ENCODE measurements around the gene SPPL3.
A peak's percentile ranks its signal among the peaks of the same experiment; 100 is the strongest.
"Not testable (repeated sequence)": the region's sequence is repeated elsewhere in the genome, so short reads cannot be mapped to it uniquely, and the experiment has no call there.

SPPL3 gene, protein sequence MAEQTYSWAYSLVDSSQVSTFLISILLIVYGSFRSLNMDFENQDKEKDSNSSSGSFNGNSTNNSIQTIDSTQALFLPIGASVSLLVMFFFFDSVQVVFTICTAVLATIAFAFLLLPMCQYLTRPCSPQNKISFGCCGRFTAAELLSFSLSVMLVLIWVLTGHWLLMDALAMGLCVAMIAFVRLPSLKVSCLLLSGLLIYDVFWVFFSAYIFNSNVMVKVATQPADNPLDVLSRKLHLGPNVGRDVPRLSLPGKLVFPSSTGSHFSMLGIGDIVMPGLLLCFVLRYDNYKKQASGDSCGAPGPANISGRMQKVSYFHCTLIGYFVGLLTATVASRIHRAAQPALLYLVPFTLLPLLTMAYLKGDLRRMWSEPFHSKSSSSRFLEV

GRCh38 chr12:120904197-120904773 lies at the start of gene SPPL3:
Gene SPPL3 (minus strand): TSS chr12:120904358. CDS start chr12:120903867, 491 bp downstream.
- peak; percentile 95 for DNase-seq (ENCODE audit: low spot score)

GRCh38 chr12:120950807-120951206 lies 46.6 kb upstream of the SPPL3 start:
- DNase-seq (ENCODE audit: low spot score) = no peak

DNA sequence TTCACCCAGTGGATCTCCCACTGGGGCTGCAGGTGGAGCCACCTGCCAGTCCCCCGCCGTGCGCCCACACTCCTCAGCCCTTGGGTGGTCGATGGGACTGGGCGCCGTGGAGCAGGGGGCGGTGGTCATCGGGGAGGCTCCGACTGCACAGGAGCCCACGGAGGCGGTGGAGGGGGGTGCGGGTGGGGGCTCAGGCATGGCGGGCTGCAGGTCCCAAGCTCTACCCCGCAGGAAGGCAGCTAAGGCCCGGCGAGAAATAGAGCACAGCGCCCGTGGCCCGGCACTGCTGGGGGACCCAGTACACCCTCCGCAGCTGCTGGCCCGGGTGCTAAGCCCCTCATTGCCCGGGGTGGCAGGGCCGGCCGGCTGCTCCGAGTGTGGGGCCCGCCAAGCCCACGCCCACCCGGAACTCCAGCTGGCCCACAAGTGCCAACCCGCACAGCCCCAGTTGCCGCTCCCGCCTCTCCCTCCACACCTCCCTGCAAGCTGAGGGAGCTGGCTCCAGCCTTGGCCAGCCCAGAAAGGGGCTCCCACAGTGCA lies 46.2 kb upstream of the SPPL3 start:
- DNase-seq (ENCODE audit: low spot score) = not testable (repeated sequence)

- DNase-seq (ENCODE audit: low spot score) = not testable (repeated sequence)
These were observed 41.4 kb upstream of the SPPL3 start for GRCh38 chr12:120945516-120945915.

- peak; percentile 64 for DNase-seq (ENCODE audit: low spot score)
These were observed 40.6 kb upstream of the SPPL3 start for GRCh38 chr12:120944645-120945217.

DNA sequence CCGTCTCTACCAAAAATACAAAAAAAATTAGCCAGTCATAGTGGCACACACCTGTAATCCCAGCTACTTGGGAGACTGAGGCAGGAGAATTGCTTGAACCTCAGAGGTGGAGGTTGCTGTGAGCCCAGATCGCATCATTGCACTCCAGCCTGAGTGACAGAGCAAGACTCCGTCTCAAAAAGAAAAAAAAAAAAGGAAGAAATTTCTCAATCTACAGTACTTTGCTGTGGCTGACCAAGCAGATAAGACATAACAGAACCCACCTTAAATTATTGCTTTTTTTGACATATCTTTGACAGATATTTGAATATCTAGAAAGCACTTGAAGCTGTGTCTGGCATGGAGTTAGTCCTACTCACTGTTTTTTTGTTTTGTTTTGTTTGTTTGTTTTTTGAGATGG lies 39.3 kb upstream of the SPPL3 start:
- no peak for DNase-seq (ENCODE audit: low spot score)

- no peak for DNase-seq (ENCODE audit: low spot score)
These were observed 37.8 kb upstream of the SPPL3 start for GRCh38 chr12:120941846-120942405.

DNA sequence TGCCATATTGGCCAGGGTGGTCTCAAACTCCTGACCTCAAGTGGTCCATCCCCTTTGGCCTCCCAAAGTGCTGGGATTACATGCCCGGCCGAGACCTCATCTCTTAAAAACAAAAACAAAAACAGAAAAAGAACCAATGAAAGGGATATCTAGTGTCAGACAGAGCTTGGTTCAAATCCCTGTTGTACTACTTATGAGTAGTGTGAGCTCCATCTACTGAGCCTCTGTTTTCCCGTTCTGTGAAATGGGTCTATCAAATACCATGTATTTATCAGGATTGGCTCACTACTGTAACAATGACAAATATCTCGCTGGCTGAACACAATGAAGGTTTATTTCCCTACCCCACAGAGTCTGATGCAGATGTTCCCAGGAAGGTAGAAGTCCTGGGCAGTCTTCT lies 37.3 kb upstream of the SPPL3 start:
- DNase-seq (ENCODE audit: low spot score) = no peak

DNA sequence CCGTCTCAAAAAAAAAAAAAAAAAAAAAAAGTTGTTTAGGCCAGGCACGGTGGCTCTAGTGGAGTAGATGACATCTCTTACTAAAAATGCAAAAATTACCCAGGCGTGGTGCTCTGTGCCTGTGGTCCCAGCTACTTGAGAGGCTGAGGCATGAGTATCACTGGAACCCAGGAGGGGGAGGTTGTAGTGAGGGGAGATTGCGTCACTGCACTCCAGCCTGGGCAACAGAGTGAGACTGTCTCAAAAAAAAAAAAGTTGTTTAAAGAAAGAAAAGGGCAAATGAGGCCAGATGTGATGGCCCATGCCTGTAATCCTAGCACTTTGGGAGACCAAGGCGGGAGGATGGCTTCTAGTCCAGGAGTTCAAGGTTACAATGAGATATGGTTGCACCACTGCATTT lies 36.6 kb upstream of the SPPL3 start:
- no peak for DNase-seq (ENCODE audit: low spot score)

DNA sequence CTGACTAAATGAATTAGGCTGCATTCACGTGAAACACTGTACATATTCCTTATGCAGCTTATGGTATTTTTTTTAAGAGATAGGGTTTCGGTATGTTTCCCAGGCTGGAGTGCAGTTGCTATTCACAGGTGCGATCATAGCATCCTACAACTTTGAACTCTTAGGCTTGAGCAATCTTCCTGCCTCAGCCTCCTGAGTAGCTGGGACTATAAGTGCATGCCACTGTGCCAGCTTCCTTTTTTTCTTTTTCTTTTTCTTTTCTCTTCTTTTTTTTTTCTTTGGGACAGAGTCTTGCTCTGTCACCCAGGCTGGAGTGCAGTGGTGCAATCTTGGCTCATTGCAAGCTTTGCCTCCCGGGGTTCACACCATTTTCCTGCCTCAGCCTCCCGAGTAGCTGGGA lies 35.8 kb upstream of the SPPL3 start:
- no peak for DNase-seq (ENCODE audit: low spot score)

DNA sequence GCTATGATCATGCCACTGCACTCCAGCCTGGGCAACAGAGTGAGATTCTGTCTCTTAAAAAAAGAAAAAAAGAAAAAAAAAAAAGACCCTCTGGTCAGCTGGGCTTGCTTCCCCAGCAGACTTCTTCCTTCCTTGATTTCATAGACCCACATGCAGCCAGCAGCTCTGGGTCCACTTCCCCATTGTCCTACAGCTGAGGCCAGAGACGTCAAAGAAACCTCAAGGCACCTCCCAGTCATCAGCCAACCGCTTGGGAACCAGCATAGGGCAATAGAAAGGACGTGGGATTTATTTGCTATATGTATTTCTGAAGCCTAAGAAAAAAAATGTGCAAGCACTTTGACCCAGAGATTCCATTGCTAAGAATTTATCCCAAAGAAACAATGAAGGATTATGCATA lies 35.4 kb upstream of the SPPL3 start:
- DNase-seq (ENCODE audit: low spot score) = no peak

GRCh38 chr12:120938496-120938895 lies 34.3 kb upstream of the SPPL3 start:
- no peak for DNase-seq (ENCODE audit: low spot score)

DNA sequence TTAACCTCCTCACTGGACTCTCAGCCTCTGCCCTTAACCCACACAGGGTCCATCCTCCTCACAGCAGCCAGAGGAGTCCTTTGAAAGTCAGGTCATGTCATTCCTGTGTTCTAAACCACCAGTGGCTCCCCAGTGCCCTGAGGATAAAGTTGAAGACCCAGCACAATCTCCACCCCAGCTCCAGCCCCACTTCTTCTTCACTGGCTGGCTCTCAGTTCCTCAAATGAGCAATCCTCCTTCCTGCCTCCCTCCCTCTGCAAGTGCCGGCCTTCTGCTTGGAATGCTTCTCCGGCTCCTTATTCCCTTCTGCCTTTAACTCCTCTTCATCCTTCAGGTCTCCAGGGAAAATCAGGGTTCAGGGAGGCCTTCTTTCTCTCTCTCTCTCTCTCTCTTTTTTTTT lies 32.0 kb upstream of the SPPL3 start:
- DNase-seq (ENCODE audit: low spot score) = no peak

DNA sequence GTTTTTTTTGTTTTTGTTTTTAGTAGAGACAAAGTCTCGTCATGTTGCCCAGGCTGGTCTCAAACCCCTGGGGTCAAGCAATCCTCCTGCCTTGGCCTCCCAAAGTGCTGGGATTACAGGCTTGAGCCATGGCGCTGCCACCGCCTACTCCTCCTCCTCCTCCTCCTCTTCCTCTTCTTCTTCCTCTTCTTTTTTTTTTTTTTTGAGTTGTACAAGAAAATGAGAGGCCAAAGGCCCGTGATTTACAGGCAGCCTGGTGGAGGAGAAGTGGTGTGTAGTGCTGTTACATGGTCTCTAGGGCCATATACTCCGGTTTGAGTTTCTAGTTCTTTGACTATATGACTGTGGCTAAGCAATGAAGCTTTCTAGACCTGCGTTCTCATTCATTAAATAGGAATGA lies 29.6 kb upstream of the SPPL3 start:
- no peak for DNase-seq (ENCODE audit: low spot score)

GRCh38 chr12:120932956-120933526 lies 28.9 kb upstream of the SPPL3 start:
- no peak for DNase-seq (ENCODE audit: low spot score)

DNA sequence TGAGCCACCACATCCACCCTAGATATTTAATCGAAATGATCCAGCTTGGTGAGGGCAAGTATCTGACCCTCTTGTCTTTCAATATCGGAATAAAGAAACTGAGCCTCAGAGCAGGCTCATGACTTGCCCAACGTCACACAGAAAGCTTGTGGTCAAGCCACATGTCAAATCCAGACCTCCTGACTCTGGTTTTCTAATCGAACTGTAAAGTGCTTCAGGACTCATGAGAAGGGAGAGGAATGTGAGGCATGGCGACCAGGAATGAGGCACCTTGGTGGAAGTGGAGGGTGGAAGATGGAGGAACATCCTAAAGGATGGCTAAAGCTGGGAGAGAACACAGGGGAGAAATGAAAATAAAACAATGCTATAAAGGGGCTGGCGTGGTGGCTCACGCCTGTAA lies 27.9 kb upstream of the SPPL3 start:
- DNase-seq (ENCODE audit: low spot score) = no peak

DNA sequence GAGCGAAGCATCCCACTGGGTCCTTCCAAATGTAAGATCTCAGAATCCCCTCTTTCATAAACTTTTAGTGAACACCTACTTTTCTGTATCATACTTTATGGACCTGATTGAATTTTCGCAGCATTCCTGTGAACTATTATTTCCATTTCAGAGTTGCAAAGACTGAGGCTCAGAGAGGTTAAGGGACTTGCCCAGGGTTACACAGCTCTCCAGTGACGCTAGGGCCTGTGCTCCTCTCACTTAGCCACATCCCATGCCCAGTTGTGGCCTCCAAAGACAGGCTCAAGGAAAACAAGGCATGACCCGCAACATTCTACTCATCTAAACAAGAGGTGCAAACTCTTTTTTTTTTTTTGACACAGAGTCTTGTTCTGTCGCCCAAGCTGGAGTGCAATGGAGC lies 25.9 kb upstream of the SPPL3 start:
- no peak for DNase-seq (ENCODE audit: low spot score)

- DNase-seq (ENCODE audit: low spot score) = no peak
These were observed 24.9 kb upstream of the SPPL3 start for GRCh38 chr12:120928864-120929652.

GRCh38 chr12:120925740-120926563 lies 21.8 kb upstream of the SPPL3 start:
- DNase-seq (ENCODE audit: low spot score) = no peak

DNA sequence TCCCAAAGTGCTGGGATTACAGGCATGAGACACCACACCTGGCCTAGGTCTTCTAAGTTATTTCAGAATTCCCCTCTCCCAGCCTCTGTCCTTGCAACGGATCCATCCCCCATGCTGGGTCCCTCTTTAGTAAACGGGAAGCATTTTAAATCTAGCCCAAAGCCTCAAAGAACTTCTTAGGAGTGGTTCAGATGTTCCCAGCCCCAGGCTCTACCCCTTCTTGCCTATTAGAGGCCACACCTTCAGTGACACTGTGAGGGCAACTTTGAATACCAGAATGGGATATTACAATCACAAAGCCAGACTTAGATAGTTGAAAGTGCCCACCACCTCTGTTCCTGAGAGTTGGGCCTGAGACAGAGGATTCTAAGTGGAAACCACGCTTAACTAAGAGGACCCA lies 18.1 kb upstream of the SPPL3 start:
- no peak for DNase-seq (ENCODE audit: low spot score)

- DNase-seq (ENCODE audit: low spot score) = no peak
These were observed 17.5 kb upstream of the SPPL3 start for GRCh38 chr12:120921637-120922036.
